Breast epithelium (tissue), 4 donors: ENCODE results near the gene CPEB4. TPM values are rescaled to one million over a fixed set of nuclear protein-coding genes. Genes with fewer than 3 reads are reported as not detected.

ENCODE experiments used
- DNase-seq, 2 donors: peaks; one replicate each; pipeline ENCODE4 v3.0.0-alpha.2; 2019; ENCODE audit warnings: low spot score in 2 of 2
- H3K27ac ChIP-seq, 2 donors: fragments of 200-600 bp; sonication (generic) in 1 of 2; one replicate each; pipeline ENCODE4 v1.5.1; 2016 to 2019; ENCODE audit warnings: mild to moderate bottlenecking in 1 of 2
- H3K27me3 ChIP-seq, 2 donors: fragments of 200-600 bp; sonication (generic) in 1 of 2; one replicate each; pipeline versions ENCODE4 v1.5.1 to v1.6.0; 2017 to 2019; ENCODE audit warnings: control low read depth in 1 of 2, mild to moderate bottlenecking in 1 of 2
- H3K36me3 ChIP-seq: fragments of 200-600 bp; one replicate; pipeline ENCODE4 v1.5.1; 2019
- H3K4me1 ChIP-seq, 2 donors: fragments of 200-600 bp; sonication (generic); one replicate each; pipeline ENCODE4 v1.5.1; 2016 to 2019; ENCODE audit warnings: control low read depth in 1 of 2
- H3K4me3 ChIP-seq, 3 donors: fragments of 200-600 bp; sonication (generic); 1 replicate in 2 of 3; 2 replicates in 1 of 3; pipeline ENCODE4 v1.5.1; 2016 to 2019; ENCODE audit warnings: mild to moderate bottlenecking in 3 of 3, moderate library complexity in 2 of 3
- H3K9me3 ChIP-seq, 2 donors: fragments of 200-600 bp; sonication (generic) in 1 of 2; one replicate each; pipeline ENCODE4 v1.5.1; 2016 to 2019; ENCODE audit warnings: control low read depth in 1 of 2
- POLR2A ChIP-seq: fragments of 450-650 bp; IDR thresholded peaks from one replicate; pipeline ENCODE4 v1.6.1; 2016; ENCODE audit warnings: antibody characterized with exemption, mild to moderate bottlenecking, moderate library complexity
- POLR2AphosphoS5 ChIP-seq, 3 donors: sonication (generic); formaldehyde crosslinking; IDR thresholded peaks; one replicate each; pipeline ENCODE4 v1.6.1; 2017; ENCODE audit warnings: antibody characterized with exemption in 3 of 3
- intact Hi-C: fragments of 100-400 bp; cut with DNase I; formaldehyde crosslinking; loops from one replicate; pipeline ENCODE4 v1.15.1; 2023; ENCODE audit warnings: low total_unique reads
- total RNA-seq, 3 donors: library from RNA; depleted of rRNA; stranded (reverse); fragments of >200 nt; gene quantifications; one replicate each; pipeline ENCODE4 v1.1.0, GENCODE V29; 2016
- TF ChIP-seq, protein P1 (sequence below), 3 donors: fragments of 450-650 bp; IDR thresholded peaks; one replicate each; pipeline ENCODE4 v1.5.1; 2016 to 2017; ENCODE audit warnings: antibody characterized with exemption in 3 of 3, mild to moderate bottlenecking in 3 of 3, moderate library complexity in 3 of 3

CPEB4 gene
- total RNA-seq, 3 donors from 2014 or later = 36.4 to 71.7 (median 49.9) TPM

DNA sequence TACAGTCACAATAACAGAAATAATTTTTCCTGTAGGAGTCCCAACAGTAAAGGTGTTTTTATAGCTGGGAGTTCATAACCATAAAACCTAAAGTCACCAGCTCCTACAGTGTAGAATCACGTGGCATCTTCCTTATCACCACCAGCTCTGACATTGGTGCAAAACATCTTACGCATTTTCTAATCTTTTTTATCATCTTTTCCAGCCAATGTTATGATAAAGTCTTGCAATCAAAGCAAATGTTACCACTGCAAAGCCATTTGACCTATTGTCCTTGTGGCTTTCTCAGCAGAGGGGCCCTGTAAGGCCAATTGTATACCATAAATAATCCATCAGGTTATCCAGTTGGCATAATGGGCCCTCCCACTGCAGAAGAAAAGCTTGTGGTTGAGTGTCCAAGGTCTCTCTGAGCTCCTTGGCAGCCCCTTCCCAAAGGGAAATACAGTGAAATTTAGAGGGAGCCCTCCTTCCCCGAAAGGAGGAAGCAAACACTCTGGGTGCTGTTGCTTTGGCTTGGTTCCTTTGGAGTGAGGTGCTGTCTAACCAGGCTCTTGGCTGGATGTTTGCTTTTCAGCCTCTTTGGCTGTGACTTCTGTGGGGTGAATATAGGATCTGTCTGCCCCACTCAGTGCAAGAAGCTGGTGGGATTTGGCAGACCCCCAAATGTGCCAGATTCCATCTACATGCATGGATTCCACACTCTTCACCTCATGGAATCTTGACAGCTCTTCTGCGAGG is 29.3 kb upstream of the CPEB4 start:
- H3K36me3 ChIP-seq = no peaks in the 10 kb centered on the region
- H3K9me3 ChIP-seq = no peaks in the 10 kb centered on the region
- TF ChIP-seq, protein P1, sequence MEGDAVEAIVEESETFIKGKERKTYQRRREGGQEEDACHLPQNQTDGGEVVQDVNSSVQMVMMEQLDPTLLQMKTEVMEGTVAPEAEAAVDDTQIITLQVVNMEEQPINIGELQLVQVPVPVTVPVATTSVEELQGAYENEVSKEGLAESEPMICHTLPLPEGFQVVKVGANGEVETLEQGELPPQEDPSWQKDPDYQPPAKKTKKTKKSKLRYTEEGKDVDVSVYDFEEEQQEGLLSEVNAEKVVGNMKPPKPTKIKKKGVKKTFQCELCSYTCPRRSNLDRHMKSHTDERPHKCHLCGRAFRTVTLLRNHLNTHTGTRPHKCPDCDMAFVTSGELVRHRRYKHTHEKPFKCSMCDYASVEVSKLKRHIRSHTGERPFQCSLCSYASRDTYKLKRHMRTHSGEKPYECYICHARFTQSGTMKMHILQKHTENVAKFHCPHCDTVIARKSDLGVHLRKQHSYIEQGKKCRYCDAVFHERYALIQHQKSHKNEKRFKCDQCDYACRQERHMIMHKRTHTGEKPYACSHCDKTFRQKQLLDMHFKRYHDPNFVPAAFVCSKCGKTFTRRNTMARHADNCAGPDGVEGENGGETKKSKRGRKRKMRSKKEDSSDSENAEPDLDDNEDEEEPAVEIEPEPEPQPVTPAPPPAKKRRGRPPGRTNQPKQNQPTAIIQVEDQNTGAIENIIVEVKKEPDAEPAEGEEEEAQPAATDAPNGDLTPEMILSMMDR (IDR thresholded peaks at IDR 0.05) = no peak
- TF ChIP-seq POLR2A (no peak), POLR2AphosphoS5 (IDR thresholded peaks at IDR 0.05) (no peak)
- no peaks in the 10 kb centered on the region for H3K4me1 ChIP-seq
- H3K27ac ChIP-seq = no peak overlapping the region
- intact Hi-C loops = loop anchor here (5.0 kb wide), 1 partner anchor 1083 kb away; no protein-coding TSS in a partner anchor
- no peak for DNase-seq
- no peak overlapping the region for H3K4me3 ChIP-seq
- H3K27me3 ChIP-seq = no peaks in the 10 kb centered on the region

DNA sequence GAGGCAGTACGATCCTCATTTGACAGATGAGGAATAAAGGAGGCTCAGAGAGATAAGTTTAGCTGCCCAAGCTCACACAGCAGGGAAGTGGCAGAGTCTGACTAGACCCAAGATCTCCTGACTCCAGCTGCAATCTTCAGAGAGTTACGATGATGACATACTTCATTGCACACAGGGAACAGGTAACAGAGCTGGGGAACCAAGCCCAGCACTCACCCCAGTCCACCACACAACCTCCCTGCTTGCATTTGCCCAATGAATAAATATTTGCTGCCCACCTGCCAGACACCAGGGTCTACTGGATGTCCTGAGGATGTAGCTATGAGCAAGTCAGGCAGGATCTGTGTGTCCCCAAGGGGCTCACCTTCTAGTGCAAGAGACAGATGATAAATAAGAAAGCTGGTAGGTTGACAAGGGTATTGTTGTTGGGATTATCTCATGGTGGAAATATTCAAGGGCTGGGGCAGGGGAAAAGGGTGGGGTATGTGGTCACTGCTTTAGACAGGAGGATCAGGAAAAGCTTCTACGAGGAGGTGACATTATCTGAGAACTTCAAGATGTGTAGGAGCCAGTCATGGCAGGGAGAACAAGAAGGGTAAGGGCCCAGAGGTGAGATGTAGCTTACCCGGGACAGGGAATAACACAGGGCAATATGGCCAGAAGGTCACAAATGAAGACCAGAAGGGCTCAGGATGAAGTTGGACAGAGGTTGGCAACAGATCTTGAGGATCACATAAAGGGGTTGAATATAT is 28.6 kb upstream of the CPEB4 start:
- Histone ChIP-seq H3K27ac (no peak overlapping the region), H3K9me3 (no peaks in the 10 kb centered on the region), H3K4me1 (no peaks in the 10 kb centered on the region), H3K4me3 (no peak overlapping the region), H3K27me3 (no peaks in the 10 kb centered on the region), H3K36me3 (no peaks in the 10 kb centered on the region)
- no peak for DNase-seq
- intact Hi-C loops = loop anchor here (5.0 kb wide), 1 partner anchor 1083 kb away; no protein-coding TSS in a partner anchor
- TF ChIP-seq, protein P1 (IDR thresholded peaks at IDR 0.05) = no peak

- Histone ChIP-seq H3K27ac (no peak overlapping the region), H3K9me3 (no peaks in the 10 kb centered on the region), H3K36me3 (no peaks in the 10 kb centered on the region), H3K27me3 (no peaks in the 10 kb centered on the region), H3K4me1 (no peaks in the 10 kb centered on the region), H3K4me3 (no peak overlapping the region)
- no peak for TF ChIP-seq POLR2A
- no peak for TF ChIP-seq POLR2AphosphoS5 (IDR thresholded peaks at IDR 0.05)
- TF ChIP-seq, protein P1 (IDR thresholded peaks at IDR 0.05) = no peak
- intact Hi-C loops = no loop called here
- no peak for DNase-seq
Observed at GRCh38 chr5:173862047-173862477, 26.1 kb upstream of the CPEB4 start.

GRCh38 chr5:173863359-173863758 is 24.8 kb upstream of the CPEB4 start:
- H3K27ac ChIP-seq = no peak overlapping the region
- H3K27me3 ChIP-seq = no peaks in the 10 kb centered on the region
- TF ChIP-seq, protein P1 (IDR thresholded peaks at IDR 0.05) = no peak
- no peak for TF ChIP-seq POLR2AphosphoS5 (IDR thresholded peaks at IDR 0.05)
- no peak for TF ChIP-seq POLR2A
- H3K4me3 ChIP-seq = no peak overlapping the region
- DNase-seq = no peak
- no peaks in the 10 kb centered on the region for H3K36me3 ChIP-seq
- no peaks in the 10 kb centered on the region for H3K4me1 ChIP-seq
- no peaks in the 10 kb centered on the region for H3K9me3 ChIP-seq
- intact Hi-C loops = no loop called here
